HG02840 (cell line): ENCODE measurements around the gene CCDC7.
"Not testable (repeated sequence)": the region's sequence is repeated elsewhere in the genome, so short reads cannot be mapped to it uniquely, and the experiment has no call there.

Source experiments
- ATAC-seq: cut with Tn5 transposase; IDR thresholded peaks from one replicate; pipeline ENCODE4 v1.9.1; 2021; ENCODE audit warnings: mild to moderate bottlenecking, moderate library complexity, moderate number of reproducible peaks; ENCODE audit not compliant: unreplicated experiment, low FRiP score

Gene CCDC7

GRCh38 chr10:32851301-32851700 is 405.4 kb downstream of the CCDC7 start:
- no peak for ATAC-seq

GRCh38 chr10:32854435-32854834 is 408.5 kb downstream of the CCDC7 start:
- ATAC-seq, result no peak

GRCh38 chr10:32865170-32865569 is 419.2 kb downstream of the CCDC7 start:
- no peak for ATAC-seq

GRCh38 chr10:32877915-32878314 is 432.0 kb downstream of the CCDC7 start:
- no peak for ATAC-seq

GRCh38 chr10:32878646-32879045 is 432.7 kb downstream of the CCDC7 start:
- ATAC-seq, result no peak

GRCh38 chr10:32882076-32882475 is 436.1 kb downstream of the CCDC7 start:
- no peak for ATAC-seq

GRCh38 chr10:32887481-32887880 is 441.5 kb downstream of the CCDC7 start:
- no peak for ATAC-seq

GRCh38 chr10:32888161-32888927 is 442.4 kb downstream of the CCDC7 start:
- no peak for ATAC-seq

- no peak for ATAC-seq
Measured at GRCh38 chr10:32889631-32890212, 443.8 kb downstream of the CCDC7 start.

- no peak for ATAC-seq
Measured at GRCh38 chr10:32890444-32890843, 444.5 kb downstream of the CCDC7 start.

- ATAC-seq, result no peak
Measured at GRCh38 chr10:32891261-32891660, 445.3 kb downstream of the CCDC7 start.

- no peak for ATAC-seq
Measured at GRCh38 chr10:32893434-32893833, 447.5 kb downstream of the CCDC7 start.

- ATAC-seq, result no peak
Measured at GRCh38 chr10:32893916-32894664, 448.1 kb downstream of the CCDC7 start.

GRCh38 chr10:32895200-32895968 is 449.4 kb downstream of the CCDC7 start:
- ATAC-seq, result not testable (repeated sequence)

- no peak for ATAC-seq
Measured at GRCh38 chr10:32901815-32902214, 455.9 kb downstream of the CCDC7 start.

GRCh38 chr10:32905466-32905865 is 459.5 kb downstream of the CCDC7 start:
- no peak for ATAC-seq

- no peak for ATAC-seq
Measured at GRCh38 chr10:32906595-32906994, 460.7 kb downstream of the CCDC7 start.

- no peak for ATAC-seq
Measured at GRCh38 chr10:32909456-32909855, 463.5 kb downstream of the CCDC7 start.

- ATAC-seq, result not testable (repeated sequence)
Measured at GRCh38 chr10:32909970-32910369, 464.0 kb downstream of the CCDC7 start.

- ATAC-seq, result no peak
Measured at GRCh38 chr10:32911285-32912016, 465.5 kb downstream of the CCDC7 start.
